Measurements from ENCODE around the gene SLC25A21.
"Not testable (repeated sequence)": the region's sequence is repeated elsewhere in the genome, so short reads cannot be mapped to it uniquely, and the experiment has no call there.

DNA sequence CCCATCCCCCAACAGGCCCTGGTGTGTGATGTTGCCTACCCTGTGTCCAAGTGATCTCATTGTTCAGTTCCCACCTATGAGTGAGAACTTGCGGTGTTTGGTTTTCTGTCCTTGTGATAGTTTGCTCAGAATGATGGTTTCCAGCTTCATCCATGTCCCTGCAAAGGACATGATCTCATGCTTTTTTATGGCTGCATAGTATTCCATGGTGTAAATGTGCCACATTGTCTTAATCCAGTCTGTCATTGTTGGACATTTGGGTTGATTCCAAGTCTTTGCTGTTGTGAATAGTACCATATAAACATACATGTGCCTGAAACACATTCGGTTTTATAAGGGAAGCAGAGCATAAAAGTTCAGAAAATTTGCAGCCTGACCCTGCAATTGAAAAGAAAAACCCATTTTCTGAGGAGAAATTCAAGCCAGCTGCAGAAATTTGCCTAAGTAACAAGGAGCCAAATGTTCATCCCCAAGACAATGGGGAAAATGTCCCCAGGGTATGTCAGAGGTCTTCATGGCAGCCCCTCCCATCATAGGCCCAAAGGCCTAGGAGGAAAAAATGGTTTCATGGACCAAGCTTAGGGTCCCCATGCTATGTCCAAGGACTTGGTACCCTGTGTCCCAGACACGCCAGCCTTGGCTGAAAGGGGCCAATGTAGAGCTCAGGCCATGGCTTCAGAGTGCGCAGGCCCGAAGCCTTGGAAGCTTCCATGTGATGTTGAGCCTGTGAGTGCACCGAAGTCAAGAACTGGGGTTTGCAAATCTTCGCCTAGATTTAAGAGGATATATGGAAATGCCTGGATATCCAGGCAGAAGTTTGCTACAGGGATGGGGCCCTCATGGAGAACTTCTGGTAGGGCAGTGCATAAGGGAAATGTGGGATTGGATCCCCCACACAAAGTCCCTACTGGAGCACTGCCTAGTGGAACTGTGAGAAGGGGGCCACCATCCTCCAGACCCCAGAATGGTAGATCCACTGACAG lies 33.5 kb upstream of the SLC25A21 start:
- not testable (repeated sequence) for TF ChIP-seq POLR2A (IDR thresholded peaks at IDR 0.05; ENCODE audit: insufficient read depth in 1 of 2, low read depth in 2 of 2, low read length in 2 of 2); ZNF430 (CRISPR knock-in tag; IDR thresholded peaks at IDR 0.05); ZNF567 (CRISPR knock-in tag; IDR thresholded peaks at IDR 0.05; ENCODE audit: borderline replicate concordance); REPIN1 (CRISPR knock-in tag; IDR thresholded peaks at IDR 0.05; ENCODE audit: borderline replicate concordance, low read depth)
- TF ChIP-seq, protein P1, sequence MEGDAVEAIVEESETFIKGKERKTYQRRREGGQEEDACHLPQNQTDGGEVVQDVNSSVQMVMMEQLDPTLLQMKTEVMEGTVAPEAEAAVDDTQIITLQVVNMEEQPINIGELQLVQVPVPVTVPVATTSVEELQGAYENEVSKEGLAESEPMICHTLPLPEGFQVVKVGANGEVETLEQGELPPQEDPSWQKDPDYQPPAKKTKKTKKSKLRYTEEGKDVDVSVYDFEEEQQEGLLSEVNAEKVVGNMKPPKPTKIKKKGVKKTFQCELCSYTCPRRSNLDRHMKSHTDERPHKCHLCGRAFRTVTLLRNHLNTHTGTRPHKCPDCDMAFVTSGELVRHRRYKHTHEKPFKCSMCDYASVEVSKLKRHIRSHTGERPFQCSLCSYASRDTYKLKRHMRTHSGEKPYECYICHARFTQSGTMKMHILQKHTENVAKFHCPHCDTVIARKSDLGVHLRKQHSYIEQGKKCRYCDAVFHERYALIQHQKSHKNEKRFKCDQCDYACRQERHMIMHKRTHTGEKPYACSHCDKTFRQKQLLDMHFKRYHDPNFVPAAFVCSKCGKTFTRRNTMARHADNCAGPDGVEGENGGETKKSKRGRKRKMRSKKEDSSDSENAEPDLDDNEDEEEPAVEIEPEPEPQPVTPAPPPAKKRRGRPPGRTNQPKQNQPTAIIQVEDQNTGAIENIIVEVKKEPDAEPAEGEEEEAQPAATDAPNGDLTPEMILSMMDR (CRISPR knock-in tag; IDR thresholded peaks at IDR 0.05): not testable (repeated sequence)
